CD4-positive, alpha-beta T cell treated with Interleukin-10 for 1 hour (primary cell): Measurements from ENCODE around the gene CYTH2.

Experiments used
- DNase-seq: peaks from one replicate; pipeline ENCODE4 v3.0.0-alpha.2; 2020

Gene CYTH2

GRCh38 chr19:48454150-48454730, 14.9 kb upstream of the CYTH2 start:
- DNase-seq = no peak

DNA sequence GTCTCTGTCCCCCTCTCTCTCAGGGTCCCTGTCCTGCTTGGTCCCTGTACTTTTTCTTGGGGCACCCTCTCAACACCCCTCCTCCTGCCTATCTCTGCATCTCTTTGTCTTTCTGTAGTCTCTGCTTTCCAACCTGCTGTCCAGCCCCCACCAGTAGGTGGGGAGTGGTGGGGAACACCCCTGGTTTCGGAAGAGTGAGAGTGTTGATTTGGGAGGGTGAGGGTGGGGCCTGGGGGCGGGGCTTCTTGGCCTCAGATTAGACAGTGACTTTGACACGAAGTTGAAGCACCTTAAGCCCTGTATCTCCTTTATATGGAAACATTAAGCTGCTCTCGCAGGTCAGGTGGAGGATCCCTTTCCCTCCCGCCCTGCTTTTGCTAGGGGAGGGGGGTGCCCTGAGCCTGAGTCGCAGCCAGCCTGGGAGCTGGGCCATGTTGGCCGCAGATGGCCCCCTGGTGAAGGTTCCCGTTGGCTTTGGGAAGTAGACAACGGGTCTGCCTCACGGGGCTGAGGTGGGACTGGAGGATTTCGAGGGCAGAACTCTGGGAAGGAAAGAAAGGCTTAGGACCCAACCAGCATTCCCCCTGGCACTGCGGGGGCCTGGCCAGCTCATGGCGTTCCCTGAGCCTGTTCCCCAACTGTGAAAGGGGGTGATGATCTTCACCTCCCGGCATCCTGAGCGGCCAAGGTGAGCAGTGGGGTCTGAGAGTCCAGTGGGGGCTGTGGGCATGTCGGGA, 13.8 kb upstream of the CYTH2 start, which contains the start of gene KCNJ14:
Gene KCNJ14 (plus strand): TSS at position 404 of the 737 bp plus-strand sequence. CDS start 6,151 bp downstream, outside the sequence.
- DNase-seq = no peak

DNA sequence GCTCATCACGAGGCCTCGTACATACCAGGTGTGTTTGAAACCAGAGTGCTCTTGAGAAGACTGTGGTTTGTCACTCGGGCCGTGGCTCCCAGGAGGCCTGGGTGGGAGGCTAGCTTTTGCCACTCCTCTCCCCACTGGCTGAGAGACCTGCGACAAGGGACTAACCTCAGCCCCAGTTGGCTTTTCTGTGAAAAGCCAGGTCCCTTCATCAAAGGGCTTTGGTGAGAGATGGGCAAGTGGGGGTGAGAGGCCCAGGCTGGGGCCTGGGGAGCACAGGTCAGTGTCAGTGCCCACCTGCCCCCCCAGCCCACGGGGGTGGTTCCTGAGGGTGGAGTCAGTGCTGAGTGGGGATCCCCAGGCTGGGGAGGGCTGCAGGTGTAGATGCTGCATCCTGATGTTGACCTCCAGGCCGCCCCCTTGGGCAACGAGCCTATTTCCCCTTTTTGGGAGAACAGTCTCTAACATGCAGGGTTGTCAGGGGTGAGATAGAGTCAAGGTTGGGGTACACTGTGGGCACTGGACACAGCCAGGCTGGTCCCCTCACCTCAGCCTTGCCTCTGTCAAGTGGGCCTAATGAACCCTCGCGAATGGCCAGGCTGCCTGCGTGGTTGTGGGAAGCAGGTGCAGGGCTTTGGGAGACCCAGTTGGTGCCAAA, 13.1 kb upstream of the CYTH2 start:
- no peak for DNase-seq

DNA sequence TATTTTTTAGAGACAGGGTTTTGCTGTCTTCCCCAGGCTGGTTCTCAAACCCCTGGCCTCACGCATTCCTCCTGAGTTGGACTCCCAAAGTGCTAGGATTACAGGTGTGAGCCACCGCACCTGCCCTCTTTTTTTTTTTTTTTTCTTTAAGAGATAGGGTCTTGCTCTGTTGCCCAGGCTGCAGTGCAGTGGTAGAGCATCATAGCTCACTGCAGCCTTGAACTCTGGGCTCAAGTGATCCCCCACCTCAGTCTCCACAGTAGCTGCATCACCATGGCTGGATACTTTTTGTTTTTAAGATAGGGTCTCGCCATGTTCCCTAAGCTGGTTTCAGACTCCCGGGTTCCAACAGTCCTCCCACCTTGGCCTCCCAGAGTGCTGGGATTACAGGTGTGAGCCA, 12.3 kb upstream of the CYTH2 start:
- DNase-seq = no peak

DNA sequence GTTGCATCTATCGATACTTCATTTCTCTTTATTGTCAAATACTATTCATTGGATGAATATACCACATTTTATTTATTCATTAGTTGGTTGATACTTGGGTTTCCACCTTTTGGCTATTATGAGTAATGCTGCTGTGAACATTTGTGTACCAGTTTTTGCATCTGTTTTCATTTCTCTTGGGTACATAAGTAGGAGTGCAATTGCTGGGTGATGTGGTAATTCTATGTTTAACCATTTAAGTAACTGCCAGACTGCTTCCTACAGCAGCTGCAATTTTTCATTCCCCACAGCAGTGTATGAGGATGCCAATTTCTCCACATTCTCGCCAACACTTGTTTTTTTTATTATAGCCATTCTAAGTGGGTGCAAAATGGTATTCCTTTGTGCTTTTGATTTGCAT, 11.2 kb upstream of the CYTH2 start:
- no peak for DNase-seq

DNA sequence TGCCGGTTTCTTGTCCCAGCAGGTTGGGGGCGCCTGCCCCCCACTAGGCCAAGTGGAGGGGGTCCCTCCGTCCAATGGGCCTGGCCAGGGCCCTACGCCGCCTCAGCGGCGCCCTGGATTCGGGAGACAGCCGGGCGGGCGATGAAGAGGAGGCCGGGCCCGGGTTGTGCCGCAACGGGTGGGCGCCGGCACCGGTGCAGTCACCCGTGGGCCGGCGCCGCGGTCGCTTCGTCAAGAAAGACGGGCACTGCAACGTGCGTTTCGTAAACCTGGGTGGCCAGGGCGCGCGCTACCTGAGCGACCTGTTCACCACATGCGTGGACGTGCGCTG, 7.6 kb upstream of the CYTH2 start:
- DNase-seq = no peak

- DNase-seq = no peak
These were observed 7.0 kb upstream of the CYTH2 start for GRCh38 chr19:48461982-48462655.

- DNase-seq = no peak
These were observed 4.0 kb upstream of the CYTH2 start for GRCh38 chr19:48465215-48465614.

DNA sequence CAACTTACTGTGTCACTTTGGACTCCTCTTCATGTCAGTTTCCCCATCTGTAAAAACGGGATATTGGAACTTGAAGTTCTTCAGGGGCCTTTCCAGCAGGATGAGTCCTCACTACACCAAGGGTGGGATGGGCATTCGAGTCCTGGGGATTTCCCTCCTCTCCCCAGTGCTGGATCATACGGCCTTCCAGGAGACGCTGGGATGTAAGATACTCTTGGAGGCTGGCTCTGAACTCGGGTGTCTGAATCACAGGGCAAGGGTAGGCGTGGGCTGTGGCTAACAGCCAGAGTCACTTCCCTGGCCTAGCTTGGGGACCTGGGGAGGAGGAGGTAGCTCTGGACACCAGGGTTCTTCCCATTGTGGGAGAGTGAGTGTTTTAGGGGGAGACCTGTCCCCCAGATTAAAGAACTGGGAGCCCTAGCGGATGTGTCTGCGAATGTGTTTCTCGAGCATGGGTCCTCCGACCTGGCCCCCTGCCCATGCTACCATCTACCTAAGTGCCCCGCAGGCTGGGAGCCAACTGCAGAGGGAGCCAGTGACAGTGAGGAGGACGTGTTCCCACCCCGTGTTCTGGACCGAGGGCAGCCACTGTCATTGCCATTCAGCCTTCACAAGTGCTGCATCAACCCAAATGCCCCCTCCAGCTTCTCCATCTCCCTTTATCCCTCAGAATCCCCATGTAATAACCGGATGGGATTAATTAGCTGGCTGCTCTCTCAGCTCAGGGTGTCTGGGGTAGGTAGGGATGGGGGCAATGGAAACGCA, 2.4 kb upstream of the CYTH2 start:
- no peak for DNase-seq

DNA sequence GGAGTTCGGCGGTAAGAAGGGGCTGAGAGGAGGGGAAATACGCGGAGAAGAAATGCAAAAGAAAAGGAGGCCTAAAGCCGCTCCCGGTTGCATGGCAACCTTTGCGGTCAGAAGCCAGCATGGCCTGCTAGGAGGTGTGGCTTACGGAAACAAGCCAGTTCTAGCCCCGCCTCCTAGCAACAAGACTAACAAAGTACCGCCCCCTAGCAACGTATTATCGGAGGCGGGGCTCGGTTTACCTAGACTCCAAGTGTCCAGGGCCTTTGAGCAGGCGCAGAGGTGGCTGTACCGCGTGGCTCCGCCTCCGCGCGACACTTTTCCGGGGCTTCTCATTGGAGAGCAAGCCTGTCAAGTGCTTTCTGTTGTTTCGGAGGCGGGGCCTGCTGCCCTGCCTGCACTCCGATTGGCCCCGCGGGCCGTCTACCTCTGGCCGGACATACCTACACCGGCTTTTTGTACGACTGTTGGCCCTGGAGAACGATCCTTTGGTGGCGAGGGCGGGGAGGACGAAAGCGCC, 339 bp upstream of the CYTH2 start:
- peak; percentile 100 for DNase-seq

GRCh38 chr19:48469934-48470680, 938 bp downstream of the CYTH2 start:
- no peak for DNase-seq

DNA sequence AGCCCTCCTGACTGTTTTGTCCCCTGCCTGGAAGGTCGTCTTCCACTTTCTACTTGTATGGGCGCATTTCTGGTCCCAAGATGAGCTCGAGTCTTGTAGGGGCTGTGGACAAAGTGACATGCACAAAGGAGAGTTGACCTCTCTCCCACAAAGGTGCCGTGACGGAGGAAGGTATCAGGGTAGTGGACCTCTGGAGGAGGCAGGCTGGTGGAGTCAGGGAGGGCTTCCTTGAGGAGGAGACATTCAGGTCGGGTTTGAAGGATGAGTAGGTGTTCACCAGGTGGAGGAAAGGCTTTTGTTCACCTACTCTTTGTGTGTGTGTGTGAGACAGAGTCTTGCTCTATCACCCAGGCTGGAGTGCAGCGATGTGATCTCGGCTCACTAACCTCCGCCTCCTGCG, 1.7 kb downstream of the CYTH2 start:
- DNase-seq = no peak

- DNase-seq = no peak
These were observed 2.7 kb downstream of the CYTH2 start for GRCh38 chr19:48471836-48472235.

DNA sequence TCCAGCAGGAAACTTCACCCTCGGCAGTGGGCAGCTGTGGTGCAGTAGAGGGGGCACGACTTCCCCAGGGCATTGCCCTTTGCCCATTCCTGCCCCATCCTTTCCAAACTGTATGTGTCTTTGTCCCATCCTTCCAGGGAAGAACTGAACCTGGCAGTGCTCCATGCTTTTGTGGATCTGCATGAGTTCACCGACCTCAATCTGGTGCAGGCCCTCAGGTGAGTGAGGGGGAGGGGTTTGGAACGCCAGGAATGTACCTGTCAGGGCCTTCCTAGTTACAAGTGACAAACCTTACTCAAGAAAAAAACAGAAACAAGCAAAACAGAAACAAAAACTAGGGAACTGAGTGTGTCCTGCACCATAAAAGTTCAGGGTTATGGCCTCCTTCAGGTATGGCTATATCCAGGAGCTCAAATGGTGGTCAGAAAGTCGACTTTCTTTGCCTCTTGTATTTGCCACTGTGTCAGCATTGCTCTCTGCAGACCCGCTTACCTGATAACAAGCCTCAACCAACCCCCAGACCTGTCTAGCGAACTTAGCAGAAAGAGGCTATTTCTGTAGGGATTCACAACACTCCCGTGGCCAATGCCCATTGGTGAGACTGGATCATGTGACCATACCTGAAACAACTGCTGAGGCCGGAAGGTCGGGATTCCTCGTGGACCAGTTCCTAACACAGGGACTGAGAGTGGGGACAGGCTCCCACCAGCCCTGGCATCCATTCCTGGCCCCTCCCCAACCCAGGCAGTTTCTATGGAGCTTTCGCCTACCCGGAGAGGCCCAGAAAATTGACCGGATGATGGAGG, 4.2 kb downstream of the CYTH2 start:
- DNase-seq = no peak

GRCh38 chr19:48474084-48474592, 5.0 kb downstream of the CYTH2 start:
- DNase-seq = no peak

DNA sequence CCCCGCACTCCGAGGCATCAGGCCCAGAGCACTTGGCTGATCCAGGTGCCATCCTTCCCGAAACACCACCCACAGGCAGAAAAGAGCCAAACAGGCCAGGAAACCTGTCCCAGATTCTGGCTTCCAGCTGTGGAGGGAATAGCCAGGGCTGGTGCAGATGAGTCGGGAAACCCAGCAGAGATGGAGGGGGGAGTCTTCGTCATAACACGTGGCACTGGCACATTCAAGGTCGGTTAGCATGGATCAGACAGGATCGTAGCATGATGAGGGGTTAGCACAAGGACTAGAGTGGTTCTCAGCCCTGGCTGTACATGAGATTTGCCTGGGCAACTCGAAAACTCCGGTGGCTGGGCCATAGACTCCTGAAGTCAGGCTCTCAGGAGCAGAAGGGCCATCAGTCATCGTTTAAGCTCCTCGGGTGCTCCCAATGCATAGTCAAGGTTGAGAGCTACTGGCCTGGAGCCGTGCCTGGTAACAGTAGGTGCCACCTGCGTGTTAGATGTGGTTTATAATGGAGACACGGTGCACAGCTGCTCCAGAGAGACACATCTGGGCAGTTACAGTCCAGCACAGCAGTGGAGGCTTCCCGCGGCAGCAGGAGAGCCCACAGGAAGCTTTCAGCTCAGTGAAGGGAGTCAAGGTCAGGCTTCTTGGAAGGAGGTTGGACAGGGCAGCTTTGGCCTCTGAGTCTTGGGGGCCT, 6.3 kb downstream of the CYTH2 start:
- no peak for DNase-seq

DNA sequence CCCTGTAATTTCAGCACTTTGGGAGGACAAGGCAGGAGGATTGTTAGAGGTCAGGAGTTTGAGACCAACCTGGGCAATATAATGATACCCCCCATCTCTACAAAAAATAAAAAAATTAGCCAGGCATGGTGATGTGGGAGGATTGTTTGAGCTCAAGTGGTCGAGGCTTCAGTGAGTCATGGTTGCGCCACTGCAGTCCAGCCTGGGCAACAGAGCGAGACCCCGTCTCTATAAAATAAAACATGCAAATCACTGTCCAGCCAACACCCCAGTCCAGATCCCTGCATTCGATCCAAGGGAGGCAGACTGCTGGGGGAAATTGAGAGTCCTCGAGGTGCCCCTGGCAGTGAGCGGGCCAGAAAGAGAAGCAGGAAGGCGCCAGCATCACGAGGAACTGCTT, 7.0 kb downstream of the CYTH2 start:
- no peak for DNase-seq

GRCh38 chr19:48477067-48477685, 8.0 kb downstream of the CYTH2 start:
- no peak for DNase-seq

- no peak for DNase-seq
These were observed 8.6 kb downstream of the CYTH2 start for GRCh38 chr19:48477698-48478338.
